Motor neuron (in vitro differentiated cells): Measurements from ENCODE around the gene CHD9NB. TPM values are rescaled to one million over a fixed set of nuclear protein-coding genes. Genes with fewer than 3 reads are reported as not detected.

Experiments used
- ATAC-seq, 8 experiments: fragments of 200-7000 bp; cut with Tn5 transposase; replicated peaks in 6 of 8; 2 replicates each; pipeline ENCODE4 v1.8.0; 2021; ENCODE audit warnings: mild to moderate bottlenecking in 8 of 8, moderate library complexity in 8 of 8
- H3K27ac ChIP-seq, 2 donors: fragments of 250-450 bp; sonication (Bioruptor Pico); 2 replicates each; pipeline ENCODE4 v1.9.0; 2021; ENCODE audit warnings: antibody characterized with exemption in 2 of 2, mild to moderate bottlenecking in 2 of 2, moderate library complexity in 1 of 2
- H3K4me1 ChIP-seq, 2 donors: fragments of 250-450 bp; sonication (Bioruptor Pico); replicated peaks in 1 of 2; 2 replicates each; pipeline ENCODE4 v1.6.1; 2021; ENCODE audit warnings: antibody characterized with exemption in 2 of 2, mild to moderate bottlenecking in 2 of 2, moderate library complexity in 1 of 2
- H3K4me3 ChIP-seq, 5 donors: fragments of 250-450 bp; sonication (Bioruptor Pico); 2 replicates each; pipeline ENCODE4 v1.9.0; 2021; ENCODE audit warnings: antibody characterized with exemption in 5 of 5, mild to moderate bottlenecking in 5 of 5, moderate library complexity in 4 of 5
- WGBS, 10 experiments: fragments of 450-650 bp; shearing (Covaris generic); methylation state at CpG; one replicate each; pipeline ENCODE4 v1.0.0; 2022; 5-methylcytosine and 5-hydroxymethylcytosine counted together
- in situ Hi-C, 9 experiments: fragments of 400-800 bp; cut with MboI; loops; one replicate each; pipeline ENCODE4 v1.15.0; 2021; ENCODE audit warnings: low sequenced_read_pairs in 9 of 9, low pct_unique_long_range_greater_than_20kb in 2 of 9; ENCODE audit not compliant: unreplicated experiment in 9 of 9
- total RNA-seq, 8 experiments: library from RNA; unstranded; fragments of 300-600 nt; gene quantifications; 2 replicates each; pipeline versions ENCODE4 v1.2.3 to v1.2.4, GENCODE V29; 2022

The CHD9NB gene
- total RNA-seq, 8 experiments from 2014 or later: 0.05 to 20.8 (median 3.0) TPM; not detected in 2

DNA sequence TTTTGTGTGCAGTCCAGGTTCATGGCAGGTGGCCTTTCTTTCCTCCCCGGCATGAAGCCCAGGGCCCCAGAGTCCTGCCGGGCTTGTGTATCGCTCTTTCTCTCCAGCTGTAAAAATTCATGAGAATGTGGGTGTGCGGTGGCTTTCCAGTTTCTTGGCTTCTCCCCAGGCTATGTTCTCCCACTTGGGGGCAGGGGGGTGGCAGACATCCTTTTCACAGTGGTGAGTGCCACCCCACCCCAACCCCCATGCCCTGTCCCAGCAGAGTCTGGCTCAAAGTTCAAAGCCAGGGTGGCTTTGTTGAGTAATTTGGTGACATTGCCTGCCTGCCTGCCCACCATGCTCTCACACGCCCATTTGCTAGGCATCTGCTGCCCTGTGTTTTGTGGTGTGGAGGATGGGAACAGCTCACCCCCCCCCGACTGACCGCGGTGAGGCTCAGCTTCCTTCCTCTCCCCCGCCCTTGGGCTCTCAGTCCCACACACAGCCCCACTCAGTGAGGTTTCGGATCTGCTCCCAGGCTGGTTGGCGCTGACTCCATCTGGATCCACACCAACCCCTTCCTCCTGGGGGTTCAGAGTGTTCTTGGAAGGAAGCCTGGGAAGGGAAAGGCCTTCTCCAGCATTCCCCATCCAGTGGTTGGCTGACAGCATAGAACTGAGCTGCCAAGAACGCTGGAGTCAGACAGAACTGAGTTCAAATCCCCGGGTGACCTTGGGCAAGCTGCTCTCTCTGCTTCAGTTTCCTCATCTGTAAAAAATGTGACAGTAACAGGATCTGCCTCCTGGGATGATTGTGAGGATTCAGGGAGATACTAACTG is 38.1 kb upstream of the CHD9NB start:
- peak in 3 of 8 experiments; percentile 10 to 21 (median 14) for ATAC-seq
- Histone ChIP-seq H3K27ac (peak overlapping the region in 1 of 2 donors; percentile 26), H3K4me1 (peaks cover 11 to 18% of the 10 kb centered on the region in 2 donors), H3K4me3 (no peak overlapping the region)
- 0 to 56% (median 33%) methylated on average over 1 to 4 of the region's 13 CpGs; no CpG with 5 or more reads in 4 of the 10 experiments for whole genome bisulfite sequencing, 10 experiments
- in situ Hi-C loops: no loop called here

DNA sequence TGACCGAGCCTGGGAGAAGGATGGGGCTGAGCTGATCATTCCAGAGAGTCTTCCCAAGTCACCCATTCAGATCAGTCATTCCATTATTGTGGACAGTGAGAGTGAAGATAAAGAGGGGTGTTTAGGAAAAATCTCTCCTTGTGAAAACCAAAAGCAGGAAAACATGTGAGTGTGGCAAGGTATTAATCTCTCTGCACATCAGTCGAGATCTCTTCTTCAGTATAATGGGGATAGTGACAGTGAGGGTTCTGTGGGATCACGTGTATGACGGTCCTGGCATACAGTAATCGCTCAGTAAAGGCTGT is 37.5 kb upstream of the CHD9NB start:
- Histone ChIP-seq H3K4me1 (peaks cover 17 to 24% of the 10 kb centered on the region in 2 donors), H3K4me3 (no peak overlapping the region), H3K27ac (no peak overlapping the region)
- no peak for ATAC-seq
- in situ Hi-C loops: no loop called here
- 0 to 67% (median 23%) methylated on average over 1 to 5 of the region's 5 CpGs; no CpG with 5 or more reads in 2 of the 10 experiments for WGBS, 10 experiments

DNA sequence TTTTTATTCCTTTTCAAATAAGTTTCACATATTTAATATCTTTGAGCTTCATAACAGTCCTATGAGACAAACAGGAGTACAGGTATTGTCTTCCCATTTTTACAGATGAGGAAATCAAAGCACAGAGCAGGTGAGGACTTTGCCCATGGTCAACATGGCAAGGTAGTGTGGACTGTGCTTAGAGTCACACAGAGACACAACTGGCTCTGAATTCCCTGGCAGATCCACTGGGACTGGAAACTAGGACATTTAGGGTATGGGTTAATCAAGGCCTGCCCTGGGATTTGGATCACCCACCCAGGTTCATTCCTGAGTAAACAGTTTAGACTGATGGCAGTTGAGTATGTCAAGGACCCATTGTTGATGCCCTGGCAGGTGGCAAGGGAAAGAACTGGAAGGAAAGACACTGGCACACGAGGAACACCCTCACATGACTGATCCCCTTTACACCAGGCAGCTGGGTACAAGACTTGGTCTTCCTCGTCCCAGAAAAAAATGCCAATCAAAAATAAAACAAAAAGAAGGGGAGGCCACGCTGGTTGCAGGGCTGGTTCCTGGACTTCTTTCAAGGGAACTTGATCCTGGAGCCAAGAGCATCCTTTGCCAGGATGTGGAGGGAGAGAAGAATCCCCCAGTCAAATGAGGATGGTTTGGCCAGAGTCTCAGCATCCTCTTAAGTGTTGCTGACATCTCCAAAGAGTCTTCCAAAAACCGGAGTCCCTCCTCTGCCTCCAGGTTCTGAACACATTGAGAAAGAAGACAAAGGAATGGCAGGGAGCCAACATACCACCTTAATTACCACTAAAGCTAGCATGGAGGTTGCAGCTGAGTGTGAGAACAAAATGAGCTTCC is 37.0 kb upstream of the CHD9NB start:
- Histone ChIP-seq H3K4me3 (no peak overlapping the region), H3K4me1 (peaks cover 19 to 26% of the 10 kb centered on the region in 2 donors), H3K27ac (no peak overlapping the region)
- in situ Hi-C loops: no loop called here
- ATAC-seq: no peak
- WGBS, 10 experiments: 0 to 87% (median 32%) methylated on average over 1 to 3 of the region's 4 CpGs; no CpG with 5 or more reads in 4 of the 10 experiments

DNA sequence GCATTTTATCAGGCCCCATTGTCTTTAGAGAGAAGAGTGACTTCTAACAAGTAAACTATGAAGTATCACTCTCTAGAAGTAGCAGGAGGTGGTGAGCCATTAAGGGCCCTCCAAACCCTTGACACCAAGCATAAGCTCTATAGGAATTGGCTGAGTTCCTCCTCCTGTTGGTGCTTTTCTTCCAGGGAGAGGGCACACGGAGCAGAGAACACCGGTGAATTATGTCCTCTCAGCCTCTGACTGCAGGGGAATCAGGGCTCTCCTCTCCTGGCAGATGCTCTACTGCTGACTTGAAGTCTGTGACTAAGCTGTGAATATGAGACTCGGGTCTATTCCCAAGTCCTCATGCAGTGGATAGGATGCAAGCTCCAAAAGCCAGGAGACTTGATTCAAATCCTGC is 34.4 kb upstream of the CHD9NB start:
- peaks cover 19 to 26% of the 10 kb centered on the region in 2 donors for H3K4me1 ChIP-seq
- H3K27ac ChIP-seq: no peak overlapping the region
- ATAC-seq: peak in 1 of 8 experiments; percentile 16
- no peak overlapping the region for H3K4me3 ChIP-seq
- in situ Hi-C loops: no loop called here
- WGBS, 10 experiments: 10 to 100% (median 51%) methylated on average over 1 to 3 of the region's 3 CpGs; no CpG with 5 or more reads in 4 of the 10 experiments

DNA sequence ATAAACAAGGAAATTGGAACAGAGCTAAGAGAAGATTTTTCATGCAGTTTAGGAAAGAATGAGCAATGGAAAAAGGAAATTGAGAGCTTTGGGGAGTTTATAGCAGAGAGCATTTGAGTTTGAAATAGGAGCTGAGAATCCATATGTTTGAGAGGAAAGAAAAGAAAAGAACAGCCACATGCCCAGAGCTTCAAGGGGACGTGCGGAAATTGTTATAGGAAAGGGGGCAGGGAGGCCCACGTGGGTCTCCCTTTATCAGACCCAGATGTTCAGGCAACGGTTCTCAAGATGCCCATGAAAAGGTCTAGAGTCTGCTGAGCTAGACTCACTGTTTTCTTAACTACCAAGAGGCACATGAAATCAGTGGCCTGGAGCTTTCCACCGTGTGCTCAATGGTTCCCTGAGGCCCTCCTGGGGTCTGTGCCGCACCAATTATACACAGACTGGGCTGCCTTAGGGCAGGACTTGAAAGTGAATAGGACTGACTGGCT is 33.3 kb upstream of the CHD9NB start:
- Histone ChIP-seq H3K27ac (no peak overlapping the region), H3K4me3 (no peak overlapping the region), H3K4me1 (peaks cover 16 to 21% of the 10 kb centered on the region in 2 donors)
- 10 to 67% (median 40%) methylated on average over 1 to 6 of the region's 6 CpGs; no CpG with 5 or more reads in 2 of the 10 experiments for WGBS, 10 experiments
- in situ Hi-C loops: no loop called here
- ATAC-seq: peak; percentile 4 to 56 (median 30)

DNA sequence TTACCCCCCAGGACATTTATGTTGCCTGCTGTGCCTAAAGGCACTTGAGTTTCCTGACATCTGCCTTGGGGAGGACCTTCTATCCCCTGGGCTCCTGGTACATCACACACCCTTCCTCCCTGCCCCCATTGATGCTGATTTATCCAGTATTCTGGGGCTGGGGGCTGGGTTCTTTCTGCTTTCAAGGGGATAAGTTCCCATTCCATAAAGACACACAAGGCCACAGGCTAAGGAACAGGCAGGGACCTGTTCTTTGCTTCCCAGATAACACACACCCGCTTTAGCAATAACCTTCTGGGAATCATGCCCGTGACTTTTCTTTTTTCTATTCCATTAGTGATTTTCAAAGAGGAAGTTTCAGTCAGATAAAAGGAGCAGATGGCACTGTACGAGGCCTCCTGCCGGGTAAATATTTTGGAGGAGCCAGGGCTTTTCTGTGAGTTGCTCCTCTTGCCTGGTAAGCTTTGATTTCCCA is 32.7 kb upstream of the CHD9NB start:
- no peak overlapping the region for H3K27ac ChIP-seq
- in situ Hi-C loops: no loop called here
- WGBS, 10 experiments: 15 to 83% (median 49%) methylated on average over 1 to 4 of the region's 4 CpGs; no CpG with 5 or more reads in 4 of the 10 experiments
- peak in 5 of 8 experiments; percentile 4 to 20 (median 6) for ATAC-seq
- H3K4me3 ChIP-seq: no peak overlapping the region
- H3K4me1 ChIP-seq: peaks cover 22 to 25% of the 10 kb centered on the region in 2 donors

DNA sequence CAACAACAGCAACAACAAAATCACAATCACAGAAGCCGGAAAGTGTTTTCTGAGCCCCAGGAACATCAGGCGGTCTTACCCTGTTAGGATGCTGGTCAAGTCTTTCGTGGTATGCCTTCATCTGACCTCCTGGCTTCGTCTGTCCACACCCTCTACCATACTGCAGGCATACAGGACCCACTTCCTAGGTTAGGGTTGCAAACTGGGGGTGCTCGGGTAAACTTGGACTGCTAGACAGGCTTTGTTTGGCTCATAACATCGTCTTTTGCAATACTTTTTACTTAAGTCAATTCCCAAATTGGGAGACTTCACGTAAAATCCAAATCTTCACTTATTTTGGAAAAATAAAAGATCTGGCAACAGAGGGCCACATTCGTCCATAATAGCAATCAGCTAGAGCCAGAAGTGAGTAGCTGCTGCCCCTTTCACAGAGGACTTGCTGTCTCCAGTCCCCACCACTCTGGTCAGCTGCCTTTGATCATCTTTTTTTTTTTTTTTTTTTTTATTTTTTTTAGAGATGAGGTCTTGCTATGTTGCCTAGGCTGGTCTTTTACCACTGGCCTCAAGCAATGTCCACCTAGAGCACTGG is 32.1 kb upstream of the CHD9NB start:
- Histone ChIP-seq H3K27ac (no peak overlapping the region), H3K4me1 (peaks cover 25 to 27% of the 10 kb centered on the region in 2 donors), H3K4me3 (no peak overlapping the region)
- in situ Hi-C loops: no loop called here
- WGBS, 10 experiments: 48 to 100% (median 94%) methylated on average over 1 to 8 of the region's 8 CpGs
- peak in 3 of 8 experiments; percentile 43 to 47 (median 44) for ATAC-seq

DNA sequence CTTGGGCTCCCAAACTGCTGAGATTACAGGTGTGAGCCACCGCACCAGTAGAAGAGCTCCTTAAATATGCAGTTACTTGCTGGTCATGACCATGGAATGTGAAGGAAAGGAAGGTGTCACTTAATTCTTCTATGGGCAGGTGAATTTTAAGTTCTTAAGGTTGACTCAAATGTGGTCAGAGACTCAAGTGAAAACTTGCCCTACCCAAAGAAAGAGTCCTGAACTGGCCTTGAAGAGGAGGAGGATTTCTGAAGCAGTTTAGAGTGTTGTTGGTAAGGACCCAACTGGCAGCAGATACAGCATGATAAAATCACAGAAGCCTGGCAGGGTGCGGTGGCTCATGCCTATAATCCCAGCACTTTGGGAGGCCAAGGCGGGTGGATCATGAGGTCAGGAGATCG is 31.4 kb upstream of the CHD9NB start:
- no peak overlapping the region for H3K27ac ChIP-seq
- no peak for ATAC-seq
- 73 to 100% (median 90%) methylated on average over 1 to 3 of the region's 4 CpGs; no CpG with 5 or more reads in 4 of the 10 experiments for WGBS, 10 experiments
- in situ Hi-C loops: no loop called here
- no peak overlapping the region for H3K4me3 ChIP-seq
- peaks cover 25 to 28% of the 10 kb centered on the region in 2 donors for H3K4me1 ChIP-seq

DNA sequence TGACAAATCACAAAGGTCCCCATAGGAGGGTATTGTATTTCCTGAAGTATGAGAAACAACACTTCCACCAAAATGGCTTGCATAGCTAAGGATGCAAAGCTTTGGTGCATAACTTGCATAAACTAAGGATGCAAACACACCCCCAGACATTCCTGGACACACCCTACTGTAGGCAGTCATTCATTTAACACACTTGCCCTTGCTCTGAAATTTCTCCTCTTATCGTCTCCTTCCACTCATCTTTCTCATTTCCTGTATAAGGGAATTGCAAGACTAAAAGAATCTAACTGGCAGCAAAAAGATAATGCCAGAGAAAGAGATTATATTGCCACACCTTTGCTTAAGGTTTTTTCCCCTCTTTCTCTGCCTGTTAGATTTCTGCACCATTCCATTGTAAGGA is 30.4 kb upstream of the CHD9NB start:
- peak in 3 of 8 experiments; percentile 25 to 69 (median 49) for ATAC-seq
- no peak overlapping the region for H3K27ac ChIP-seq
- H3K4me1 ChIP-seq: peaks cover 27 to 28% of the 10 kb centered on the region in 2 donors
- H3K4me3 ChIP-seq: no peak overlapping the region
- in situ Hi-C loops: no loop called here
- WGBS, 10 experiments: 0 to 100% (median 0%) methylated on average over 1 of the region's 1 CpG; no CpG with 5 or more reads in 5 of the 10 experiments

DNA sequence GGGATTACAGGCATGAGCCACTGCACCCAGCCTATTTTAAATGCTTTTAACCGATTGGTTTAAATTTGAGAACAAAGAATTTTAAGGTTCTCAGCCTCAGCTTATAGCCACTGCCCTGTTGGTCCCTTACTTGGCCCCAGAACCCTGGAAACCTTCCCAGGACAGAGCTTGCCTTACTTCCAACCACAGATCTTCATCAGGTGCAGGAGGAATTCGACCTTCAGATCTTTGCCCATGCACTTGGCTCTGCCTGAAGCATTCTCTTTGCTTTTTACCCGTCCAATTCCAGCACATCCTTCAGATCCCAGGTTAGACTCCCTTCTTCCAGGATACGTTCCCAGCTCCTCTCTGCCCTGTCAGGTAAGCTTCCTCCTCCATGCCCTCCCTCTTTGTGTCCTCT is 29.8 kb upstream of the CHD9NB start:
- WGBS, 10 experiments: 20 to 100% (median 86%) methylated on average over 1 to 4 of the region's 4 CpGs; no CpG with 5 or more reads in 3 of the 10 experiments
- no peak for ATAC-seq
- in situ Hi-C loops: no loop called here
- no peak overlapping the region for H3K4me3 ChIP-seq
- no peak overlapping the region for H3K27ac ChIP-seq
- H3K4me1 ChIP-seq: peaks cover 27 to 28% of the 10 kb centered on the region in 2 donors

DNA sequence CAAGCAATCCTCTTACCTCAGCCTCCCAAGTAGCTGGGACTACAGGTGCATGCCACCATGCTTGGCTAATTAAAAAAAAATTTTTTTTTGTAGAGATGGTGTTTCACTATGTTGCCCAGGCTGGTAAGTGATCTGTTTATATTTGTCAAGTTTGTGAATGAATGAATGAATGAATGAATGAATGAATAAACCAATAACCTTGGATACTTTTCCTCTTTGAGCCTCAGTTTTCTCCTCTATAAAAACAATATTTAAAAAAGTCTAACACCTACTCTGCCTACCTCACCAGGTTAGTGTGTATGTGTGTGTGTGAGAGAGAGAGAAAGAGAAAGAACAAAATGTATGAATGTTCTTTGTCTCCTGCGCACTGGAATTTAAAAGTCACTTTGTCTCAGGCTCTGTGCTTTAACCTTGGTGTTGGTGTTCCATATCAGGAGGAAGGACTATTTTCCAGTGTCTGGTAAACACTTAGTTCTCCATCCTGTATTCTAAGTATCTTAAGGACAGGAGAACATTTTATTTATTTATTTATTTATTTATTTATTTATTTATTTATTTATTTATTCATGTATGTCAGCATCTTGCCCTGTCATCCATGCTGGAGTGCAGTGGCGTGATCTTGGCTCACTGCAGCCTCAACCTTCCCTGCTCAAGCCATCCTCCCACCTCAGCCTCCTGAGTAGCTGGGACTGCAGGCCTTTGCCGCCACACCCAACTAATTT is 29.1 kb upstream of the CHD9NB start:
- no peak for ATAC-seq
- Histone ChIP-seq H3K4me1 (peaks cover 21 to 28% of the 10 kb centered on the region in 2 donors), H3K4me3 (no peak overlapping the region), H3K27ac (no peak overlapping the region)
- in situ Hi-C loops: no loop called here
- 80 to 100% (median 93%) methylated on average over 1 to 3 of the region's 3 CpGs; no CpG with 5 or more reads in 2 of the 10 experiments for WGBS, 10 experiments

DNA sequence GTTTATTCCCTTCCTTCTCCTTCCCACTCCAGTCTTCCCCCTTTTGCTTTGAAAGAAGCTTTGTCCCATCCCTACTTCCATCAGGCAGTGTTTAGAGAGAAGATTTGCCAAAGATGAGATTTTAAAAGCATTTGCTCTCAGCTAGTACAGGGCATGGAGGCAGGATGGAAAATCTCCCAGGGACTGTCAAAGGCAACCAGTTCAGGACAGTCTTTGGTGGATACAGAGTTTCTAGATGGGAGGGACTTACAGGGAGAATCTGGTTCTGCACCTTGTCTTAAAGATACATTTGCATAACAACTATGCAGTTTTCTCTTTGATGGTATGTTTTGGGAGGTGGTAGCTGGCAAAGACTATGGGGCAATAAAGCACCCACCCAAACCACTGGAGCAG is 28.3 kb upstream of the CHD9NB start:
- no peak overlapping the region for H3K4me3 ChIP-seq
- peak in 7 of 8 experiments; percentile 2 to 30 (median 16) for ATAC-seq
- H3K4me1 ChIP-seq: peaks cover 19 to 25% of the 10 kb centered on the region in 2 donors
- peak overlapping the region in 1 of 2 donors; percentile 45 for H3K27ac ChIP-seq
- in situ Hi-C loops: no loop called here
